ENCODE results near the gene KRT14.

The KRT14 gene

GRCh38 chr17:41595585-41595984 lies 8.9 kb upstream of the KRT14 start:
- no peak overlapping the region for H3K4me3 ChIP-seq (ENCODE audit: low read depth, low read length)
- no peaks in the 10 kb centered on the region for H3K9me3 ChIP-seq
- H3K36me3 ChIP-seq = no peaks in the 10 kb centered on the region
- H3K4me1 ChIP-seq = 0 out of 2 replicates have a peak, but pooled peaks cover 7% of the 10 kb centered on the region
- H3K27me3 ChIP-seq = no peaks in the 10 kb centered on the region
- no peak for DNase-seq
- TF ChIP-seq CTCF (IDR thresholded peaks at IDR 0.05; ENCODE audit: low read depth, low read length) = no peak

GRCh38 chr17:41594363-41594915 lies 7.7 kb upstream of the KRT14 start:
- TF ChIP-seq CTCF (IDR thresholded peaks at IDR 0.05; ENCODE audit: low read depth, low read length) = no peak
- H3K4me1 ChIP-seq = 0 out of 2 replicates have a peak, but pooled peaks cover 7% of the 10 kb centered on the region
- no peaks in the 10 kb centered on the region for H3K27me3 ChIP-seq
- no peak overlapping the region for H3K4me3 ChIP-seq (ENCODE audit: low read depth, low read length)
- no peak for DNase-seq
- no peaks in the 10 kb centered on the region for H3K36me3 ChIP-seq
- H3K9me3 ChIP-seq = no peaks in the 10 kb centered on the region

GRCh38 chr17:41593306-41593981 lies 6.7 kb upstream of the KRT14 start:
- Histone ChIP-seq H3K27me3 (no peaks in the 10 kb centered on the region), H3K4me3 (ENCODE audit: low read depth, low read length) (no peak overlapping the region), H3K36me3 (no peaks in the 10 kb centered on the region), H3K9me3 (no peaks in the 10 kb centered on the region), H3K4me1 (0 out of 2 replicates have a peak, but pooled peaks cover 7% of the 10 kb centered on the region)
- no peak for DNase-seq
- no peak for TF ChIP-seq CTCF (IDR thresholded peaks at IDR 0.05; ENCODE audit: low read depth, low read length)

- H3K4me1 ChIP-seq = 0 out of 2 replicates have a peak, but pooled peaks cover 5% of the 10 kb centered on the region
- no peak for TF ChIP-seq CTCF (IDR thresholded peaks at IDR 0.05; ENCODE audit: low read depth, low read length)
- no peaks in the 10 kb centered on the region for H3K36me3 ChIP-seq
- DNase-seq = no peak
- no peak overlapping the region for H3K4me3 ChIP-seq (ENCODE audit: low read depth, low read length)
- no peaks in the 10 kb centered on the region for H3K9me3 ChIP-seq
- H3K27me3 ChIP-seq = no peaks in the 10 kb centered on the region
These were observed 6.1 kb upstream of the KRT14 start for GRCh38 chr17:41592601-41593305.

GRCh38 chr17:41589301-41589700 lies 2.6 kb upstream of the KRT14 start:
- Histone ChIP-seq H3K4me1 (no peaks in the 10 kb centered on the region), H3K9me3 (no peaks in the 10 kb centered on the region), H3K4me3 (ENCODE audit: low read depth, low read length) (no peak overlapping the region), H3K27me3 (no peaks in the 10 kb centered on the region), H3K36me3 (no peaks in the 10 kb centered on the region)
- DNase-seq = no peak
- TF ChIP-seq CTCF (IDR thresholded peaks at IDR 0.05; ENCODE audit: low read depth, low read length) = no peak

All from BE2C (cell line).